Testis (tissue), 3 donors: ENCODE results near the gene CD81. TPM values are rescaled to one million over a fixed set of nuclear protein-coding genes. Genes with fewer than 3 reads are reported as not detected.
"Not testable (repeated sequence)": the region's sequence is repeated elsewhere in the genome, so short reads cannot be mapped to it uniquely, and the experiment has no call there.

Source experiments
- DNase-seq: peaks from one replicate; pipeline ENCODE4 v3.0.0-alpha.2; 2019
- H3K27ac ChIP-seq, 2 donors: fragments of 200-600 bp; sonication (generic); one replicate each; pipeline ENCODE4 v1.5.1; 2019
- H3K27me3 ChIP-seq: fragments of 200-600 bp; sonication (generic); one replicate; pipeline ENCODE4 v1.5.1; 2019
- H3K36me3 ChIP-seq: fragments of 200-600 bp; sonication (generic); one replicate; pipeline ENCODE4 v1.5.1; 2017; ENCODE audit warnings: low read depth; ENCODE audit errors: missing control alignments
- H3K4me1 ChIP-seq: fragments of 200-600 bp; sonication (generic); one replicate; pipeline ENCODE4 v1.5.1; 2019
- H3K4me3 ChIP-seq, 2 donors: fragments of 200-600 bp; sonication (generic); one replicate each; pipeline ENCODE4 v1.5.1; 2017 to 2019
- H3K9me3 ChIP-seq: fragments of 200-600 bp; sonication (generic); one replicate; pipeline ENCODE4 v1.5.1; 2017
- POLR2A ChIP-seq: fragments of 450-650 bp; IDR thresholded peaks from one replicate; pipeline ENCODE4 v1.6.1; 2017; ENCODE audit warnings: antibody characterized with exemption, mild to moderate bottlenecking, moderate library complexity
- WGBS, 2 donors: methylation state at CpG; one replicate each; pipeline ENCODE4 v1.1.5; 2018; 5-methylcytosine and 5-hydroxymethylcytosine counted together
- intact Hi-C: fragments of 100-400 bp; cut with DNase I; formaldehyde crosslinking; loops from one replicate; pipeline ENCODE4 v1.15.1; 2023; ENCODE audit warnings: low total_unique reads
- polyA plus RNA-seq: library from polyadenylated mRNA; stranded (reverse); fragments of 350-450 nt; fragmentation: Illumina TruSeq; extraction: RNeasy Lipid Tissue Mini Kit (QIAGEN cat#74804); gene quantifications from one replicate; pipeline ENCODE4 v1.2.3, GENCODE V29; 2014; ENCODE audit warnings: low read depth, low replicate concordance; ENCODE audit not compliant: insufficient read depth
- total RNA-seq, 2 donors: library from RNA; depleted of rRNA; stranded (reverse); fragments of >200 nt; gene quantifications; one replicate each; pipeline ENCODE4 v1.2.3, GENCODE V29; 2016
- TF ChIP-seq, protein P1 (sequence below), 3 experiments: fragments of 450-650 bp in 2 of 3; fragments of 200-600 bp in 1 of 3; sonication (generic) in 1 of 3; IDR thresholded peaks; one replicate each; pipeline ENCODE4 v1.5.1; 2016 to 2019; ENCODE audit warnings: antibody characterized with exemption in 3 of 3, mild to moderate bottlenecking in 2 of 3, moderate library complexity in 1 of 3

The CD81 gene
- total and polyA plus RNA-seq, 3 donors from 2014 or later, result 541 to 829 (median 665) TPM

DNA sequence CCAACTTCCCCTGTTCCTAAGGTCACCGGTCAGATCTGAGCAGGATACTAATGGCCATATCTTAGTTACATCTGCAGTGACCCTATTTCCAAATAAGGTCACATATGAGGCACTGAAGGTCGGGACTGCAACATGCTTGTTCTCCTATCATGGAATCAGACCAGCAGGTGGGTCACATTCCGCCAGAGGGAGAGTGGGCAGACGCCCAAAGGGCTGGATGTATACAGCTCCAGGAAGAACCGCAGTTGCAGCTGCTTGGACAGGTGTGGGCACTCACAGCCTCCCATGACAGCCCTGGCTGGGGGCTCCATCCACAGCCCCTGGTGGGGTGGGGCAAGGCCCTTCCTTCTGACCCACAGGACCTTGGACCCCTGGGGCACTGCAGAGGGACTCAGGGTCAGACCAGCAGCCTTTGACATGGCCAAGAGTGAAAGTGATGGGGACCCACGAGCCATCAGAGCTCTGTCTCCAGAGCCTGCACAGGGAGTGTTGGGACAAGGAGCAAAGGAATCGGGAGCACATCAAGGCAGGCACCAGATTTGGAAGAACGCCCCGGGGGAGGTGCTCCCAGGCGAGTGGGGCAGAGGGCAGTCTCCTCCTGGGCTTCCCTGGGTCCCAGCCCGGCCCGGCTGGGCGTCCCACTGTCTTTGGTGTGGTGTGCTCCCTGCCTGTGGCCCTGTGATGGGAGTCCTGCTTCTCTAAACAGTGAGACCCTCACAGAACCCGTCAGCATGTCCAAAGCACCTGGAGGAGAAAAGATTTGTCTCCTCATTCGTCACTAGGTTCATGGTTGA, 13.3 kb upstream of the CD81 start:
- peaks cover 18% of the 10 kb centered on the region for H3K4me1 ChIP-seq
- no peak overlapping the region for H3K4me3 ChIP-seq
- no peaks in the 10 kb centered on the region for H3K9me3 ChIP-seq
- no peak overlapping the region for H3K27ac ChIP-seq
- no peak for TF ChIP-seq POLR2A
- TF ChIP-seq, protein P1, sequence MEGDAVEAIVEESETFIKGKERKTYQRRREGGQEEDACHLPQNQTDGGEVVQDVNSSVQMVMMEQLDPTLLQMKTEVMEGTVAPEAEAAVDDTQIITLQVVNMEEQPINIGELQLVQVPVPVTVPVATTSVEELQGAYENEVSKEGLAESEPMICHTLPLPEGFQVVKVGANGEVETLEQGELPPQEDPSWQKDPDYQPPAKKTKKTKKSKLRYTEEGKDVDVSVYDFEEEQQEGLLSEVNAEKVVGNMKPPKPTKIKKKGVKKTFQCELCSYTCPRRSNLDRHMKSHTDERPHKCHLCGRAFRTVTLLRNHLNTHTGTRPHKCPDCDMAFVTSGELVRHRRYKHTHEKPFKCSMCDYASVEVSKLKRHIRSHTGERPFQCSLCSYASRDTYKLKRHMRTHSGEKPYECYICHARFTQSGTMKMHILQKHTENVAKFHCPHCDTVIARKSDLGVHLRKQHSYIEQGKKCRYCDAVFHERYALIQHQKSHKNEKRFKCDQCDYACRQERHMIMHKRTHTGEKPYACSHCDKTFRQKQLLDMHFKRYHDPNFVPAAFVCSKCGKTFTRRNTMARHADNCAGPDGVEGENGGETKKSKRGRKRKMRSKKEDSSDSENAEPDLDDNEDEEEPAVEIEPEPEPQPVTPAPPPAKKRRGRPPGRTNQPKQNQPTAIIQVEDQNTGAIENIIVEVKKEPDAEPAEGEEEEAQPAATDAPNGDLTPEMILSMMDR (IDR thresholded peaks at IDR 0.05), result no peak
- no peaks in the 10 kb centered on the region for H3K36me3 ChIP-seq
- intact Hi-C loops, result no loop called here
- H3K27me3 ChIP-seq, result no peaks in the 10 kb centered on the region
- DNase-seq, result no peak
- 93 to 95% methylated on average over 6 to 15 of the region's 15 CpGs for WGBS, 2 donors

DNA sequence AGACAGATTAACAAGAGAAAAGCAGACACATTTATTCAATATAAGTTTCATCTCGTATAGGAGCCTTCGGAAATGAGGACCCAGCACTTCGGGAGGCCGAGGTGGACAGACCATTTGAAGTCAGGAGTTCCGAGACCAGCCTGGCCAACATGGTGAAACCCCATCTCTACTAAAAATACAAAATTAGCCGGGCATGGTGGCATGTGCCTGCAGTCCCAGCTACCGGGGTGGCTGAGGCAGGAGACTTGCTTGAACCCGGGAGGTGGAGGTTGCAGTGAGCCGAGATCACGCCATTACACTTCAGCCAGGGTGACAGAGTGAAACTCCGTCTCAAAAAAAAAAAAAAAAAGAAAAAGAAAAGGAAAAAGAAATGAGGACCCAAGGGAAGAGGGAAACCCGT, 12.7 kb upstream of the CD81 start:
- WGBS, 2 donors, result 96 to 99% methylated on average over 12 of the region's 12 CpGs
- H3K9me3 ChIP-seq, intact Hi-C loops, H3K4me3 ChIP-seq, H3K36me3 ChIP-seq, H3K27ac ChIP-seq, H3K27me3 ChIP-seq, DNase-seq: not testable (repeated sequence)
- H3K4me1 ChIP-seq, result peaks cover 18% of the 10 kb centered on the region

DNA sequence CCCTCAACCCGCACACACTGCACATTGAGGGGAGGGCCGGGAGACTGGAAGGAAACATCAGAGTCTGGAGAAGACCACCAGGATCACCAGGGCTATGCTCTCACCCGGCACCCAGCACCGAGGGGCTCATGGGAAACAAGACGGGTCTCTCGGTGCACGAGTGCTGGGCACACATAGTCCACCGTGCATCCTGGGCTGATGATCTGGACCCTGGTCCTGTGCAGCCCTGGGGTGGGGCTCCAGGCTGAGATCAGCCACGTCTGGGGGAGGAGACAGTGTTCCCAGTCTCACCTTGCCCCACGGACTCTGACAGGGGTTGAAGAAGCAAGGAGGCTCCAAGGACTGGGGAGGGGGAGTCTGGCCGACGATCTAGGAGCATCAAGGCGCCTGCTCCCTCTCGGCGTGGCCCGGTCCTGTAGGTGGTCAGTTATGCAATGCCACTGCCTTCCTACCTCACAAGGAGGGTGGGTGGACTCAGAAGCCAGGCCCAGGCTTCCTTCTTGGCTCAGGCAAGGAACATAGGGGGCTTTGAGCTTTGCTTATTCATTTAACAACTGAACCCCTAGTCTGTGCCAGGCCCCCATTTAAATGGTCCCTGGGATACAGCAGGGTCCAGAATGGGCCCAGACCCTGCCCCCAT, 11.4 kb upstream of the CD81 start:
- peaks cover 18% of the 10 kb centered on the region for H3K4me1 ChIP-seq
- no peaks in the 10 kb centered on the region for H3K36me3 ChIP-seq
- intact Hi-C loops, result no loop called here
- H3K4me3 ChIP-seq, result no peak overlapping the region
- no peak for DNase-seq
- no peak overlapping the region for H3K27ac ChIP-seq
- no peaks in the 10 kb centered on the region for H3K9me3 ChIP-seq
- TF ChIP-seq, protein P1 (IDR thresholded peaks at IDR 0.05), result no peak
- no peak for TF ChIP-seq POLR2A
- H3K27me3 ChIP-seq, result no peaks in the 10 kb centered on the region
- WGBS, 2 donors, result 86 to 100% methylated on average over 3 to 16 of the region's 16 CpGs

DNA sequence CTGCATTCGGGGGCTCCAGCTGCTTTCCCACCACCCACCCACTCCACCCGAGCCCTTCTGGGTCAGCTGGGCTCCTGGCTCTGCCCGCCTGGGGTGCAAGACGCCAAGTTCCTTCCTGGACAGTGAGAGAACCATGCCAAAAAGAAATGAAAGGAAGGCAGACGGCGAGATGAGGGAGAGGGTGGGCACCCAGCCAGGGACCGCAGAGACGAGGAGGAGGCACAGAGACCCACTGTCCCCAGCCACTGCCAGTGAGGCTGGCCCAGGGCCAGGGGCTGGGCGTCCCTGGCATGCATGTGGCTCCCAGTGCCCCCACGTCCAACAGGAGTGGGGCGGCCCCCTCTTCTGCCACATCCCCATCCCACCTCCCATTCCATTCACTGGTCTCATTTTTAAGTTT, 10.8 kb upstream of the CD81 start:
- Histone ChIP-seq H3K36me3 (no peaks in the 10 kb centered on the region), H3K27me3 (no peaks in the 10 kb centered on the region), H3K9me3 (no peaks in the 10 kb centered on the region), H3K4me3 (no peak overlapping the region), H3K27ac (no peak overlapping the region), H3K4me1 (peaks cover 18% of the 10 kb centered on the region)
- peak; percentile 69 for DNase-seq
- 44 to 57% methylated on average over 10 to 11 of the region's 11 CpGs for WGBS, 2 donors
- intact Hi-C loops, result no loop called here
- TF ChIP-seq POLR2A, result no peak
- TF ChIP-seq, protein P1 (IDR thresholded peaks at IDR 0.05), result no peak

DNA sequence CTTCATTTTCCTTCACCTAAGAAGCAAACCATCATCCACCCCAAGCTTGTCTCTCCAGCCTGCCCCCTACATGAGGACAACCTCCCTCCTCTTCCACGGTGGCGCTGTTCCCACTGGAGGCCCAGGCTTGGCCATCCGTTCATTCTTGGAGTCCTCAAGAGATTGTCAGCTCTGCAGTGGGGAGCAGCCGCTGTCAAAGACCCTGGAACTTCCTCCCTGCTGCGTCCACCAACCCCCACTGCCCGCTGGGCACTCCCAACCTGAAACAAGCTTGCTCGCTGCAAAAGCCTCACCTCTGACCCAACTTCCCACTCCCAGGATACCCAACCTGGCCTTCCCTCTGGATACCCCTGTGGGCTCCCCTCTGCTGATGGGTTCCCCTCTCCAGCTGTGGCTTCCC, 10.4 kb upstream of the CD81 start:
- H3K27ac ChIP-seq, result no peak overlapping the region
- no peak overlapping the region for H3K4me3 ChIP-seq
- H3K27me3 ChIP-seq, result no peaks in the 10 kb centered on the region
- DNase-seq, result no peak
- intact Hi-C loops, result no loop called here
- TF ChIP-seq, protein P1 (IDR thresholded peaks at IDR 0.05), result no peak
- TF ChIP-seq POLR2A, result no peak
- peaks cover 18% of the 10 kb centered on the region for H3K4me1 ChIP-seq
- H3K36me3 ChIP-seq, result no peaks in the 10 kb centered on the region
- no peaks in the 10 kb centered on the region for H3K9me3 ChIP-seq
- WGBS, 2 donors, result 73 to 91% methylated on average over 5 to 7 of the region's 7 CpGs
